ENCODE measurements around the gene THOC2.

THOC2 gene

GRCh38 chrX:123731987-123732669 lies 724 bp downstream of the THOC2 start:
- Histone ChIP-seq H3K27ac (replicated peaks) (peak overlapping the region; percentile 91), H3K4me3 (replicated peaks; ENCODE audit: insufficient read depth, low read length) (peak overlapping the region; percentile 73), H3K27me3 (ENCODE audit: insufficient read depth, poor library complexity, severe bottlenecking) (no peaks in the 10 kb centered on the region)
- TF ChIP-seq, protein P1, sequence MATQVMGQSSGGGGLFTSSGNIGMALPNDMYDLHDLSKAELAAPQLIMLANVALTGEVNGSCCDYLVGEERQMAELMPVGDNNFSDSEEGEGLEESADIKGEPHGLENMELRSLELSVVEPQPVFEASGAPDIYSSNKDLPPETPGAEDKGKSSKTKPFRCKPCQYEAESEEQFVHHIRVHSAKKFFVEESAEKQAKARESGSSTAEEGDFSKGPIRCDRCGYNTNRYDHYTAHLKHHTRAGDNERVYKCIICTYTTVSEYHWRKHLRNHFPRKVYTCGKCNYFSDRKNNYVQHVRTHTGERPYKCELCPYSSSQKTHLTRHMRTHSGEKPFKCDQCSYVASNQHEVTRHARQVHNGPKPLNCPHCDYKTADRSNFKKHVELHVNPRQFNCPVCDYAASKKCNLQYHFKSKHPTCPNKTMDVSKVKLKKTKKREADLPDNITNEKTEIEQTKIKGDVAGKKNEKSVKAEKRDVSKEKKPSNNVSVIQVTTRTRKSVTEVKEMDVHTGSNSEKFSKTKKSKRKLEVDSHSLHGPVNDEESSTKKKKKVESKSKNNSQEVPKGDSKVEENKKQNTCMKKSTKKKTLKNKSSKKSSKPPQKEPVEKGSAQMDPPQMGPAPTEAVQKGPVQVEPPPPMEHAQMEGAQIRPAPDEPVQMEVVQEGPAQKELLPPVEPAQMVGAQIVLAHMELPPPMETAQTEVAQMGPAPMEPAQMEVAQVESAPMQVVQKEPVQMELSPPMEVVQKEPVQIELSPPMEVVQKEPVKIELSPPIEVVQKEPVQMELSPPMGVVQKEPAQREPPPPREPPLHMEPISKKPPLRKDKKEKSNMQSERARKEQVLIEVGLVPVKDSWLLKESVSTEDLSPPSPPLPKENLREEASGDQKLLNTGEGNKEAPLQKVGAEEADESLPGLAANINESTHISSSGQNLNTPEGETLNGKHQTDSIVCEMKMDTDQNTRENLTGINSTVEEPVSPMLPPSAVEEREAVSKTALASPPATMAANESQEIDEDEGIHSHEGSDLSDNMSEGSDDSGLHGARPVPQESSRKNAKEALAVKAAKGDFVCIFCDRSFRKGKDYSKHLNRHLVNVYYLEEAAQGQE (IDR thresholded peaks at IDR 0.05; ENCODE audit: insufficient replicate concordance, low read depth) = no peak
- TF ChIP-seq SPI1 (IDR thresholded peaks at IDR 0.05; ENCODE audit: borderline replicate concordance, low read depth) = no peak
- TF ChIP-seq GABPA (IDR thresholded peaks at IDR 0.05; ENCODE audit: low read depth) = no peak
- TF ChIP-seq, protein P2, sequence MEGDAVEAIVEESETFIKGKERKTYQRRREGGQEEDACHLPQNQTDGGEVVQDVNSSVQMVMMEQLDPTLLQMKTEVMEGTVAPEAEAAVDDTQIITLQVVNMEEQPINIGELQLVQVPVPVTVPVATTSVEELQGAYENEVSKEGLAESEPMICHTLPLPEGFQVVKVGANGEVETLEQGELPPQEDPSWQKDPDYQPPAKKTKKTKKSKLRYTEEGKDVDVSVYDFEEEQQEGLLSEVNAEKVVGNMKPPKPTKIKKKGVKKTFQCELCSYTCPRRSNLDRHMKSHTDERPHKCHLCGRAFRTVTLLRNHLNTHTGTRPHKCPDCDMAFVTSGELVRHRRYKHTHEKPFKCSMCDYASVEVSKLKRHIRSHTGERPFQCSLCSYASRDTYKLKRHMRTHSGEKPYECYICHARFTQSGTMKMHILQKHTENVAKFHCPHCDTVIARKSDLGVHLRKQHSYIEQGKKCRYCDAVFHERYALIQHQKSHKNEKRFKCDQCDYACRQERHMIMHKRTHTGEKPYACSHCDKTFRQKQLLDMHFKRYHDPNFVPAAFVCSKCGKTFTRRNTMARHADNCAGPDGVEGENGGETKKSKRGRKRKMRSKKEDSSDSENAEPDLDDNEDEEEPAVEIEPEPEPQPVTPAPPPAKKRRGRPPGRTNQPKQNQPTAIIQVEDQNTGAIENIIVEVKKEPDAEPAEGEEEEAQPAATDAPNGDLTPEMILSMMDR (IDR thresholded peaks at IDR 0.05; ENCODE audit: insufficient read depth, low read length) = no peak
- no peak; the same call in 1 of the 2 replicates for TF ChIP-seq POLR2AphosphoS5 (IDR thresholded peaks at IDR 0.05; ENCODE audit: low read depth)
- no peak for DNase-seq (ENCODE audit: low read depth in 1 of 2, low spot score in 1 of 2)

DNA sequence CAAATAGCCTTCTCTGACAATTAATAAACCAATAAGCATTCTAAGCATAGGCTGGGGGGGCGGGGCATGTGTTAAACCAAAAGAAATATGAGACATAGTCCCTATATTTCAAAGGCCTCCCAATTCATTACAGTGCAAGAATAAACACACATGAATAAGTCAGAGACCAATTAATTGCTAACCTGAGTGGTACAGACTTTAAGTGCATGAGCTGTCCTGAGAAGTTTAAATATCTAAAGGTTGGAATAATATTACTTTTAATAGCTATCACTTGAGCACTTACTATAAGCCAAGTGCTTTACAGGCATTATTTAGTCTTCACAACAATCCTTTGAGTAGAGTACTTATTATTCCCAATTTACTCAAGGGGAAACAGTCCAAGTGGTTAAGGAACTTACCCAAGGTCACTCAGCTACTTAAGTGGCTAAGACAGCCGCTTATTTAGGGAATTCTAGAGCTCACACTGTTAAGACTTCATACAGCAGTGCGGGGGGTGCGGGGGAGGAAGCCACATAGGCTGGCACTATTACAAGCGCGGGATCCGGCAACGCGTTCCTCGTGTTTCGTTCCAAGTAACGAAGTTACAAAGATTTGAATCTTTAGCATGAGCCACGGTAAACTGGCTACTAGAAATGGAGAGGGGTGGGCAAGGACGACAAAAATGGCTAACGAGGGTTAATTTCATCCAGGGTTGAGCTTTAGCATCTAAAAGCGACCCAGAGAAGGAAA lies 1.4 kb downstream of the THOC2 start:
- Histone ChIP-seq H3K4me3 (replicated peaks; ENCODE audit: insufficient read depth, low read length) (peak overlapping the region; percentile 73), H3K27ac (replicated peaks) (peak overlapping the region; percentile 91), H3K27me3 (ENCODE audit: insufficient read depth, poor library complexity, severe bottlenecking) (no peaks in the 10 kb centered on the region)
- TF ChIP-seq GABPA (IDR thresholded peaks at IDR 0.05; ENCODE audit: low read depth) = no peak
- TF ChIP-seq SPI1 (IDR thresholded peaks at IDR 0.05; ENCODE audit: borderline replicate concordance, low read depth) = no peak
- TF ChIP-seq, protein P1 (IDR thresholded peaks at IDR 0.05; ENCODE audit: insufficient replicate concordance, low read depth) = no peak
- TF ChIP-seq, protein P2 (IDR thresholded peaks at IDR 0.05; ENCODE audit: insufficient read depth, low read length) = no peak
- no peak for TF ChIP-seq POLR2AphosphoS5 (IDR thresholded peaks at IDR 0.05; ENCODE audit: low read depth)
- DNase-seq (ENCODE audit: low read depth in 1 of 2, low spot score in 1 of 2) = peak in 1 of 2 experiments; percentile 26

GRCh38 chrX:123728554-123728953 lies 4.3 kb downstream of the THOC2 start:
- DNase-seq (ENCODE audit: low read depth in 1 of 2, low spot score in 1 of 2) = no peak
- no peaks in the 10 kb centered on the region for H3K27me3 ChIP-seq (ENCODE audit: insufficient read depth, poor library complexity, severe bottlenecking)
- no peak overlapping the region for H3K27ac ChIP-seq (replicated peaks)
- H3K4me3 ChIP-seq (replicated peaks; ENCODE audit: insufficient read depth, low read length) = no peak overlapping the region
- TF ChIP-seq, protein P2 (IDR thresholded peaks at IDR 0.05; ENCODE audit: insufficient read depth, low read length) = no peak
- TF ChIP-seq, protein P1 (IDR thresholded peaks at IDR 0.05; ENCODE audit: insufficient replicate concordance, low read depth) = no peak
- TF ChIP-seq GABPA (IDR thresholded peaks at IDR 0.05; ENCODE audit: low read depth) (no peak), POLR2AphosphoS5 (IDR thresholded peaks at IDR 0.05; ENCODE audit: low read depth) (no peak), SPI1 (IDR thresholded peaks at IDR 0.05; ENCODE audit: borderline replicate concordance, low read depth) (no peak)
